ENCODE data around the gene ZSCAN21.

Gene ZSCAN21

DNA sequence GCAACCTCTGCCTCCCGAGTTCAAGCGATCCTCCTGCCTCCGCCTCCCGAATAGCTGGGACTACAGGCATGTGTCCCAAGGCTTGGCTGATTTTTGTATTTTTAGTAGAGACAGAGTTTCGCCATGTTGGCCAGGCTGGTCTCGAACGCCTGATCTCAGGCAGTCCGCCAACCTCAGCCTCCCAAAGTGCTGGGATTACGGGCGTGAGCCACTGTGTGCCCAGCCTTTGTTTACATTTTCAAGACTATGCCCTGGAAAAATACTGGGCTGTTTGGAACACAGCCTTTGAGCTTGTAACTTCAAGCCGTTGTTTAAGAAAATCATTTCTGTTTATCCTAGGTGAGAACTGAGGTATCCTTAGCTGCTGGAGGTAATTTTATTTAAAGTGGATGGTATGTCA, 32.3 kb upstream of the ZSCAN21 start:
- Histone ChIP-seq H3K4me1 (peaks cover 4% of the 10 kb centered on the region), H3K36me3 (peaks cover 23% of the 10 kb centered on the region; the same call in 1 of the 2 replicates), H3K4me3 (ENCODE audit: low read depth, low read length) (no peak overlapping the region), H3K27me3 (peaks cover 7% of the 10 kb centered on the region), H3K9me3 (no peaks in the 10 kb centered on the region)
- no peak for TF ChIP-seq CTCF (IDR thresholded peaks at IDR 0.05; ENCODE audit: low read depth, low read length)
- no peak for DNase-seq

DNA sequence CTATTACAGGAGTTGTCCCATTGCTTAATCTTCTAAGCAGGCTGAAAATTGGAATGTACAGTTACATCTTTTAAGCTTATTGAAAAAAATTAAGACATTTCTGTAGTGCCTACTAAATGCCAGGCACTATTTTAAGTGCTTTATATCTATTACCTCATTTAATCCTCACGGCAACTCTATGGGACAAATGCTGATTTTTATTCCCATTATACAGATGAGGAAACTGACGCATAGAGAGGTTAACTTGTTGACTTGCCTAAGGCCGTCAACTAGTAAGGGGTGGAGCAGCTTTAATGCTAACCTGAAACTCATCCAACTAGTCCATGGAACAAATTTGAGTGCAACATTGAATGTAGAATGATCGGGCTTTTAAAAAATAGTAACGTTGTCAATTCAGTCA, 31.7 kb upstream of the ZSCAN21 start:
- DNase-seq = no peak
- TF ChIP-seq CTCF (IDR thresholded peaks at IDR 0.05; ENCODE audit: low read depth, low read length) = no peak
- Histone ChIP-seq H3K9me3 (no peaks in the 10 kb centered on the region), H3K27me3 (peaks cover 1% of the 10 kb centered on the region), H3K4me1 (peaks cover 4% of the 10 kb centered on the region), H3K36me3 (peaks cover 25% of the 10 kb centered on the region; the same call in 1 of the 2 replicates), H3K4me3 (ENCODE audit: low read depth, low read length) (no peak overlapping the region)

DNA sequence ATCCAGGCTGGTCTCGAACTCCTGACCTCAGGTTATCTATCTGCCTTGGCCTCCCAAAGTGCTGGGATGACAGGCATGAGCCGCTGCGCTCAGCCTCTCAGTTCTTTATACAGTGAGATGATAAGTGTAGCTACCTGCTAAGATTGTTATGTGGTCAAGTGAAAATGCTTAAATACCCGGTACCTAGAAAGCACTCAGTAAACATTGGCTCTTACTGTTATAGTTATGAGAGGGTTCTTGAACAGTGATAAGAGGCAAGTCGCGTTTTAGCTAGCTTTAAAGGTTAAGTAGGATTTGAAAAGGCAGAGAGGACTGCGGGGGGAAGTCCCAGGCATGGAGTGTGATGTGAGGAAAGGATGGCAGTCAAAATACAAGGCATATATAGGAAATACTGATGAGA, 29.7 kb upstream of the ZSCAN21 start:
- H3K27me3 ChIP-seq = no peaks in the 10 kb centered on the region
- no peak overlapping the region for H3K4me3 ChIP-seq (ENCODE audit: low read depth, low read length)
- peaks cover 3% of the 10 kb centered on the region for H3K4me1 ChIP-seq
- peaks cover 41% of the 10 kb centered on the region for H3K36me3 ChIP-seq
- no peak for DNase-seq
- no peaks in the 10 kb centered on the region for H3K9me3 ChIP-seq
- TF ChIP-seq CTCF (IDR thresholded peaks at IDR 0.05; ENCODE audit: low read depth, low read length) = no peak

DNA sequence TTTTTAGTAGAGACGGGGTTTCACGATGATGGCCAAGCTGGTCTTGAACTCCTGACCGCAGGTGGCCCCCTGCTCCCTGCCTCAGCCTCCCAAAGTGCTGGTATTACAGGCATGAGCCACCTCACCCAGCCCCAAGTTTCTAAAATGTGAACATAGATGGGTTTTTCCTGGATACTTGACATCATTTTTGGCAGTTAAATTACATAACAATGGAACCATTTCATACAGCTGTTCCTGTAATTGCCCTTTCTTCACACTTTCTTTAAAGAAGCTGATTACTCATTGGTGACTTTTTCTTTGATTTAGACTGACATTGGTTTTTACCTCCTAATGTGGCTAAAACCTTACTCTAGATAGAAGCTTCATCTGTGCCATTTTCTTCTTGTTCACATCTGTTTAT, 28.3 kb upstream of the ZSCAN21 start:
- H3K4me3 ChIP-seq (ENCODE audit: low read depth, low read length) = no peak overlapping the region
- DNase-seq = no peak
- no peaks in the 10 kb centered on the region for H3K4me1 ChIP-seq
- no peak for TF ChIP-seq CTCF (IDR thresholded peaks at IDR 0.05; ENCODE audit: low read depth, low read length)
- H3K9me3 ChIP-seq = no peaks in the 10 kb centered on the region
- peaks cover 55% of the 10 kb centered on the region for H3K36me3 ChIP-seq
- H3K27me3 ChIP-seq = no peaks in the 10 kb centered on the region

DNA sequence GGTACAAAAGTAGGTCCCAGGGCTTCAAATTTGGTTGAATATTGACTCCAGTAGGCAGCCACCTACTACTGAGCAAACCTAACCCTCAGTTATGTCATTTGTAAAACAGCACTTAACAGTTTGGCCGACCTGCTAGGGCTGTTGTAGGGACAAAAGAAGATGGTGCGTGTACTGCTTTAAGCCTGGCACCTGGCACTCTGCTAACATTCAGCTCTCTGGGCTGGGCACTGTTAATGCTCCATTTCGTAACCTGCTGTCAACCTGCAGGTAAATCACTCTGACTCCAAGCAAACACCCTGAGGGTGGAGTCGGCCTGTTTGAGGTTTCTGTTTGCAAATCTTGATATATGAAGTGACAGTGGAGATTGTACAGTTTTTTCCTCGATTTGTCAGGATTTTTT, 27.0 kb upstream of the ZSCAN21 start:
- H3K27me3 ChIP-seq = no peaks in the 10 kb centered on the region
- TF ChIP-seq CTCF (IDR thresholded peaks at IDR 0.05; ENCODE audit: low read depth, low read length) = no peak
- H3K9me3 ChIP-seq = no peaks in the 10 kb centered on the region
- DNase-seq = no peak
- H3K36me3 ChIP-seq = peaks cover 57% of the 10 kb centered on the region
- H3K4me1 ChIP-seq = no peaks in the 10 kb centered on the region
- H3K4me3 ChIP-seq (ENCODE audit: low read depth, low read length) = no peak overlapping the region

DNA sequence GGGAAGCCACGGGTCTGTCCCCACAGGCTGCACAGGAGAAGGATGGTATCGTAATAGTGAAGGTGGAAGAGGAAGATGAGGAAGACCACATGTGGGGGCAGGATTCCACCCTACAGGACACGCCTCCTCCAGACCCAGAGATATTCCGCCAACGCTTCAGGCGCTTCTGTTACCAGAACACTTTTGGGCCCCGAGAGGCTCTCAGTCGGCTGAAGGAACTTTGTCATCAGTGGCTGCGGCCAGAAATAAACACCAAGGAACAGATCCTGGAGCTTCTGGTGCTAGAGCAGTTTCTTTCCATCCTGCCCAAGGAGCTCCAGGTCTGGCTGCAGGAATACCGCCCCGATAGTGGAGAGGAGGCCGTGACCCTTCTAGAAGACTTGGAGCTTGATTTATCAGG, 26.0 kb upstream of the ZSCAN21 start:
- Histone ChIP-seq H3K27me3 (no peaks in the 10 kb centered on the region), H3K4me1 (no peaks in the 10 kb centered on the region), H3K4me3 (ENCODE audit: low read depth, low read length) (no peak overlapping the region), H3K9me3 (no peaks in the 10 kb centered on the region), H3K36me3 (peaks cover 53% of the 10 kb centered on the region)
- DNase-seq = no peak
- no peak for TF ChIP-seq CTCF (IDR thresholded peaks at IDR 0.05; ENCODE audit: low read depth, low read length)
